Stimulated activated CD8-positive, alpha-beta memory T cell treated with anti-CD3 and anti-CD28 coated beads, Interleukin-4, amount 100 ng/mL, for 48 hours (primary cell): ENCODE results near the gene MUSK.
"Not testable (repeated sequence)": the region's sequence is repeated elsewhere in the genome, so short reads cannot be mapped to it uniquely, and the experiment has no call there.

Experiments
- DNase-seq: peaks from one replicate; pipeline ENCODE4 v3.0.0-alpha.2; 2020

The MUSK gene

DNA sequence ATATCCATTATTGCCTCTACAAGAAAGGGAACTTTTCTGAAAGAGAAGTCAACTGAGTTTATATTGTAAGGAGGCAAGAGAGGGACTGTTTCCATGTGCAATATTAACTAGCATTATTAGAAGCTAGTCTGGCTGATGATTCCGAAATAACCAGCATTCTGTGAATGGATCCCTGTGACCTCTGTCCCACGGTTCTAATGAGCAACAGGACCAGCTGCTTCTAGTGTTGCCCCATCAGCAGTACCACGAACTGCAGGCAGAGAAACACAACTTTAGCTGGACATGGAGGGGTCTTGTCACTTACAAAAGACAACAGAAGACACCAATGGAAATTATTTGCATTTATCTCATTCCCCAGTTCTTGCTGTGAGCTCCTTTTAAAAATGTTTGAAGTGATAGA is 95.4 kb downstream of the MUSK start:
- DNase-seq, result no peak

DNA sequence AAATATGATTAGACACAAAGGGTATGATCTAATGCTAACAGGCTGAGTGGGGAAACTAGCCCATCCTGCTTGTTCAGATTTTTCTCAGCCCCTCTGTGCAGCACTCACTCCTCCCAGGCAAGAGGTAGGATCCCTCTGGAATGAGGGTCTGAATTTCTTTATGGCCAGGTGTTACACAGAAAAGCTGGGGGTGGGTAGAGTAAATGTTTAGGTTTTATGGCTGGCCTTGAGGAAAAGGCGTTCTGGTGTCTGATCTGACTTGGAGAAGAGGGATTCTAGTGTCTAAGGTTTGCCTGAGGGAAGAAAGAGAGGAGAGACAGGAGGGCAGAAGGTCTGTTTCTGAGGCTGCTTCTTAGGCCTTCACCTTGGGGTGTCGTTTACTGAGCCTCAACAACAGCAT is 97.3 kb downstream of the MUSK start:
- no peak for DNase-seq

DNA sequence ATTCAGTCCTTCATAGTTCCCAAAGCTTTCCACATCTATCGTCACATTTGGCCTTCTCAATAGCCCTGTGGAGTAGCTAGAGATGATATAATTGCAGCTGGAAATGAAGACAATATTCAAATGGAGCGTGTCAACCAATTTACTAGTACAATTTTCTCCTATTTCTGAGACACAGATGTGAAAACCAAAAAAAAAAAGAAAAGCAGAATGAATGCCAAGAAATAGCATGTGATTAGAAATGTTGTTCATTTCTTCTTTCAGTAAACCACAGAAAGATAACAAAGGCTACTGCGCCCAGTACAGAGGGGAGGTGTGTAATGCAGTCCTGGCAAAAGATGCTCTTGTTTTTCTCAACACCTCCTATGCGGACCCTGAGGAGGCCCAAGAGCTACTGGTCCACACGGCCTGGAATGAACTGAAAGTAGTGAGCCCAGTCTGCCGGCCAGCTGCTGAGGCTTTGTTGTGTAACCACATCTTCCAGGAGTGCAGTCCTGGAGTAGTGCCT is 99.0 kb downstream of the MUSK start:
- no peak for DNase-seq

DNA sequence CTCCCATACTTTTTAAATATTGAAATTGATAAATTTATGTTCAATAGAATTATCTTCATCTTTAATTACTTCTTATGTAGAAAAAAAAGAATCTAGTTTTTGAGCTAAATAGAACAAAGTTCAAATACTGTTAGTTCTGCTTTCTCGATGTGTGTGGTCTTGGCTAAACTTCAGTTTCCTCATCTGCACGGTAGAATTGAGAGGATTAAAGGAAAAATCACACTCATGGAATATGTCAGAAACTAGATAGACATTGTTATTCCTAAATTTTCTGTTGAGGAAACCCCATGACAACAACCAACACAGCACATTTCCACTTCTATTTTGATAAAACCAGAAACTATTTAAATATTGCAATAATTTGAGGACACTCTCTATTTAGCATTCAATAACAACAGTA is 100.3 kb downstream of the MUSK start:
- DNase-seq, result no peak

DNA sequence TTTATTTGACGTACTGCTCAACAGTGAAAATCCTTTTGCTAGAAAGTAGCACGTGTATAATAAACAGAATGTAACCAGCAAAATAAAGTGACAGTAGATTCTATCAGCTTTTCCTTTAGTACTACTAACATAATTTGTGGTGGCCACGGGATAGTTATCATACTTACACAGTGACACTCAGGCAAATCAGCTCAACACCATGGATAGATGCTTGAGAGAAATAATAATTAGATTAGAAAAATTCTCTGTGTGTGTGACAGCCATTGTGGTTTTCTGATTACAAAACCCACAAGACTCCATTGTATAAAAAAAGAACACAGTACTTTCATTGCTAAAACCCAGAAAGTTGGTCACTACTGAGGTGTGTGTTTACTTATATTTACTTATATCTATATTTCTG is 101.1 kb downstream of the MUSK start:
- no peak for DNase-seq

DNA sequence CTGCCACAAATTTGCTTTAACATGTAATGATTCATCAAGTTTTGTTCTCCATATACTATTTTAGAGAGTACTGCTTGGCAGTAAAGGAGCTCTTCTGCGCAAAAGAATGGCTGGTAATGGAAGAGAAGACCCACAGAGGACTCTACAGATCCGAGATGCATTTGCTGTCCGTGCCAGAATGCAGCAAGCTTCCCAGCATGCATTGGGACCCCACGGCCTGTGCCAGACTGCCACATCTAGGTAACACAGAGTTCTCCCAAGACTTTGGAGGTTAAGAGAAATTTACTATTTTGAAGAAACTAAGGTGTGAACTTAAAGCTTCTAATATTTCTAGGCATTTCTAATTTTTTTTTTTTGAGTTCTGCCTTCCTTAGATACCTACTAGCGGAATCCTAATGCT is 107.1 kb downstream of the MUSK start:
- no peak for DNase-seq

DNA sequence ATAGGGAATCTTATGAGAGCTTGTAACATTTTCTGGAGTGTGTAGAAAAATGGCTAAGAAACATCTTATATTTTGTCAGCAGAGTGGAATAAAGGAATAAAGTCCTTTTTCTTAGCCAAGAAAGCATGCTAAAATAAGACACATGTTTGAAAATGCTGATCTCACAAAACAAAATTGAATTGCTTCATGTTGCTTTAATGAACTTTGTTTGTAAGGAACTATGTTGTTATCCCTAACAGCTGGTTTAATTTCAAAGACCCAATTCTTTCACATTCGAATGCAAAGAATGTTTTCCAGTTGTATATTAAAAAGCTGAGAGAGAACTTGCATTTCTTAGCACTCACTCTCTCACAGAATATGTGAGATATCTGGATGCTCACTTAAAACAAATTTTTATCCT is 107.6 kb downstream of the MUSK start:
- no peak for DNase-seq

DNA sequence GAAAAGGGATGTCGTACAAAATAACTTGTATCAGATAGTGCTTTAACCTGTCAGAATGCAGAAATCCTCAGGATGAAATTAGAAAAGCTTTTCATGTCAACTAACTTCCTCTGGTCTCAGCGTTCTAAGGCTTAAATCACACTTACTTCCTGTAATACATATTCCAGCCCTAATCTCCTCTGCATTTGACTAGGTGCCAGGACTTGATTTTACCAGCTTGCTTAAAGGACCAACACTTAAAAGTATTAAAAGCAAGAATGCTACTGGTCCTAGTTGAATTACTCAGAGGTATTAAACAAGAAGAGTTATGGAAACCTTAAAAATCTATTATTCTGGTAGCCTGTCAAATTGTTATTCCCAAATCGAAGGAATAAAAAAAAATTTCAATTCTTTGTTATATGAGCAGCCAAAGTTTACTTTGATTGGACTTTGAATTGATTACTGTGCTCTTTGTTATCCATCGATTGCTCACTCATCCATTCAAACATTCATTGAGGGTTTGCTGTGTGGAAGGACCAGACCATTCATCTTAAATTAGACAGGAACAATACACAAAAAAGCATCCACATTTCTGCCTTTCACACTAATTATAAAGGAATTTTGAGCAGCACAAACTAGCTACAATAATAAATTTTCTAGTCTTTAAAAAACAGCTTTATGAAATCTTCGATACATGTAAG is 108.7 kb downstream of the MUSK start:
- DNase-seq, result no peak

DNA sequence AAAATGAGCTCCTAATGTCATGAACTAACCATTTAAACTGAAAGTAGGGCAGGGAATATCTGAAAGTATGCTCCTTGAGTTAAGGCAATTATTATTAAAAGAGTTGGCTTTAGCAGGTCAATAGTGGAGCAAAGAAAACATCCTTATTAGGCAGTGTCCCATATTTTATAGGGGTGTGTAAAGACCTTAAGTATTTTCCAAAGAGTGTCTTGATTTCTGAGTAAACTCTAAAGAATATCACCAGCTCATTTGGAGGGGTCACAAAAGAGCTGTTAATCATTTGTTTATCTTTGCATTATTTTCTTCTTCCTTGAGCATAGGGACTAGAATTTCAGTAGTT is 109.3 kb downstream of the MUSK start:
- DNase-seq, result no peak

DNA sequence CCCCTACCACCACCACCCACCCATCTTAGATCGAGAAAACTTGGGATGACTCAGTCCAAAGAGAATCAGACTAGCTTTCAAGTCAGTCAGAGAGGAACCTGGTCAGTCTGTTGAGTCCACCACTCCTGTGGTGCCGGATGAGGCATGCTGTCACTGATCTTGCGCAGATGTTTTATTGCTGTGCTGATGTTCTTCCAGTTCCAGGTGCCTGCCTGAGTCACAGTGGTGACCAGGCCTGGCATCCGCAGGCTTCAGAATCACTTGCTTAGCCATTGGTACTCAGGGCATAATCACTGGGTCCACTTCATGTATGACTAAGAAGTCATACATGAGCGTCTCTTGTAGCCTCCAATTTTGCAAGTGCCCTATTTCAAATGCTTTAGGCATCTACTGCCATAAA is 114.1 kb downstream of the MUSK start:
- no peak for DNase-seq

DNA sequence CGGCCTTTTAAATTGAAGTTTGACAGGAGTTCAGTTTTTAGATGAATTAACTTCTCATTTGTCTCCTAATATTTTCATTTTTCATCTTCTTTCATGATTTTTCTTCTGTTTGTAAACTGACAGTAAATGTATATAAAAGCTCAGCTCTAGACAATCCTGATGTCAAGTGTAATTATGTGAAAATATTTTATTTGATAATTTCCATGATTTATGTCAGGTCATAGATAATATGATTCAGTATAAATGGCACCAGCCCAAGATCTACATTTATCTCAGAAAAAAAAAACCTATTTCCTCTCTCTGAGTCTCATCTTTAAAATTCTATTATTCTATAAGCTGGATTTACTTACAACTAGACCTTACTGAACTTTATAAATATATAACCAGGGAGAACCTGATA is 115.7 kb downstream of the MUSK start:
- DNase-seq, result no peak

DNA sequence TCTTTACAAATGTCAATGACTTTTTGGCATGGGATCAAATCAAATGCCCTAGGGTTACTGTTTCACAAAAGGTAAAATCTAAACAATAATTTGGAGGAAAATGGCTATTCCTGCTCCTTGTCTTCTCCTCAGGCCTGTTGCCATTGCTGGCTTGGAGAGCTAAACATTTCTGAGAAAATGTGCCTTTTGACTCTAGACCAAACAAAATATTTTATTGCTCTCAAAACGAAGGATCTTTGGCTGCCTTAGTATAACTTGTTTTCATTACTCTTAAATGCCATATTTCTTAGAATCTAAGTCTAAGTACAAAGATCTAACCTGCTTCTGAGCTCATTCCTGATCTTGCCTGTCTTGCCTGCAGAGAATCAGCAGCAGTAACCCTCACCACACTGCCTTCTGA is 116.6 kb downstream of the MUSK start:
- no peak for DNase-seq

DNA sequence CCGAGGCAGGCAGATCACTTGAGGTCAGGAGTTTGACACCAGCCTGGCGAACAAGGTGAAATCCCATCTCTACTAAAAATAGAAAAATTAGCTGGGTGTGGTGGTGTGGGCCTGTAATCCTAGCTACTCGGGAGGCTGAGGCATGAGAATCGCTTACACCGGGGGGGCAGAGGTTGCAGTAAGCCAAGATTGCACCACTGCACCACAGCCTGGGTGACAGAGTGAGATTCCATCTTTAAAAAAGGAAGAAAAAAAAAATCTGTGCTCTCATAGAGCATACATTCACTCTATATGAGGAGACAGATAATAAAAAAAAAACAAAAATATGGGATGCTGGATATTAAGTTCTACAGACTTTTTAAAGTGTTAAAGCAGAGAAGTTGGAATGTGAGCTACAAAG is 119.8 kb downstream of the MUSK start:
- DNase-seq, result not testable (repeated sequence)

DNA sequence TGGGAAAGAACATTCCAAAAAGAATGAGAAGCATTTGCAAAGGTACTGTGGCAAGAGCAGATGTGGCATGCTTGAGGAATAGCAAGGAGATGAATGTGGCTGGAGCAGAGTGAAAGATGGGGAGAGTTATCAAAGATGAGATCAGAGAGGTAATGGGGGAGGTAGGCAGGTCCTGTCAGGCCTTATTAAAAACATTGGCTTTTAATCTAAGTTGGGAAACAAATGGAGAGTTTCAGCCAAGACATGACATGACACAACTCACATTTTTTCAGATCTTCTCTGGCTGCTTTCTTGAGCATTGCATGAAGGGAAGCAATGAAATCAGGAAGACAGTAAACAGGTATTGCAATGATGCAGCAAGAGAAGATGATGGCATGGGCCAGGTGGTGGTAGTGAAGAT is 120.3 kb downstream of the MUSK start:
- DNase-seq, result no peak

DNA sequence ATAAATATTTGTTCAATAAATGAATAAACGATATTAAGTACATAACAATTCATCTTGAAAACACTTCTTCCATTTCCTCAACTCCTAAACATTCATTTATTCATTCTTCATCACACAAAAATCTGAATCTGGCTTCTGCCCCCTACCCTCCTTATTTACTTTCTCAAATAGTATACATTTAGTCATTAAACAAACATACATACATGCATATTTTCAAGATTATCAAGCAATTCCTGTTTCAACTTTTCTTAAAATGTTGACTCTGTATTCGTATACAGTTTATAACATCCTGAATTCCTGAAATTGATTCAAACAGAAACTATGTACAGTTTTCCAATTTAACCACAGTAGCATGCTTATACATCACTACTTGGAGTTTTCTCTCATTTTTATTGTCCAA is 129.0 kb downstream of the MUSK start:
- DNase-seq, result no peak

DNA sequence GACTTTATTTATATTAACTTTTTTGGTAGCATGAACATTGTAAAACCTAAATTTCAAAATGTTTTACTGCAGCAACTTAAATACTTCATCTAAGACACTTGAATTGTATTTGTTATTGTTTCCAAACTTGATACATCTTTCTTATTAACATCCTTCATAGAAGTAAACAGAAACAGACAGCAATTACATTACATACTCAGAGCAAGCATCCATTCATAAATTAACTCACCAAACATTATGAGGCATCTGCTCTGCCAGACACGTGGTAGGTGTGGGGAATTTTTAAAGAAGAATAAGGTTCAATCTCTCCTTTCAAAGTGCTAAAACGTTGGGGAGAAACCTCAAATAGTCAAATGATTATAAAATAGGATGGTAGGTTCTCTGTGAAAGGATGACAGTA is 130.8 kb downstream of the MUSK start:
- DNase-seq, result no peak

DNA sequence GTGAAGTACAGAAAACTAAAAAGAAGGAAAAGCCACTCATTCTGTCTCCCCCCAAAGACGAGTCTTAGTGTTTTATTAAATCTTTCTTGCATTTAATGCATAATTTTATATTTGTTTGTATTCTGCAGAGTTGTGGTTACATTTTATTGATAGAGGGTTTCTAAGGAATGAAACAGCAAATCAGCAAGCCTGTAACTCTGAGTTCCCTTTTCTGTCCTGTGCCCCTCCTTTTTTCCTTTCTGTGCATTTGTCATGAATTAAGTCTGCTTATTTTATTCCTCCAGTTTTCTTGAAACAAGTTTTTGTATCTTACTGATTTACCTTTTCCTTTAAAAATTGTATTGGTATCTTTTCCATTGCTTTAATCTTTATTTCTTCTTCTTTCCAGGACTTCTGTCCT is 132.8 kb downstream of the MUSK start:
- DNase-seq, result no peak

DNA sequence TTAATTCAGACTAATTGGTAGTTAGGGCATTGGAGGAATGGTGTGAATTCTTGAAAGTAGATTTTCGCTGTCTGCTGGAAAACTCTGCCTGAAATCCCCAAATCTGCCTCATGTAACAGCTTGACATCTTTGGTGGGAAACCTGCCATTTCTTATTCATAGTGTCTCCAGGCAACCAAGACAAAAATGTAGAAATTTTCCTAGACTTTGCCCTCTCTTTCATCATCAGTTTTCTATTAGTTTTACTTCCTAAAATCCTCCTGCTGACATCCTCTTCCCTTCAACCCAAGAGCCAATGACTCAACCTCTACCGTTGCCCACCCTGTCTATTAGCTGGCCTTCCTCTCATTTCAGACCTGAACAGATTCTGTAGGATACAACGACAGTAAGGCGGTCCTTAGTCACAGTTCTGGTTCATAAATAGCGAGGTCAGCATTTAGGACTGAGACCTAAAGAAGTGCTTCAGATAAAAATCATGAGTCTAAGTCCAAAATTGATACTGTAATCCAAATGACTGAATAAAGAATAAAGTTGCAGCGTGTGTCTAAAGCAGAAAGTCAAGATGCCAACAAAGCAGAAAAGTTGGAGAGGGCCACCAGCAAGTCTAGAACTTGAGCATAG is 133.9 kb downstream of the MUSK start:
- DNase-seq, result no peak

DNA sequence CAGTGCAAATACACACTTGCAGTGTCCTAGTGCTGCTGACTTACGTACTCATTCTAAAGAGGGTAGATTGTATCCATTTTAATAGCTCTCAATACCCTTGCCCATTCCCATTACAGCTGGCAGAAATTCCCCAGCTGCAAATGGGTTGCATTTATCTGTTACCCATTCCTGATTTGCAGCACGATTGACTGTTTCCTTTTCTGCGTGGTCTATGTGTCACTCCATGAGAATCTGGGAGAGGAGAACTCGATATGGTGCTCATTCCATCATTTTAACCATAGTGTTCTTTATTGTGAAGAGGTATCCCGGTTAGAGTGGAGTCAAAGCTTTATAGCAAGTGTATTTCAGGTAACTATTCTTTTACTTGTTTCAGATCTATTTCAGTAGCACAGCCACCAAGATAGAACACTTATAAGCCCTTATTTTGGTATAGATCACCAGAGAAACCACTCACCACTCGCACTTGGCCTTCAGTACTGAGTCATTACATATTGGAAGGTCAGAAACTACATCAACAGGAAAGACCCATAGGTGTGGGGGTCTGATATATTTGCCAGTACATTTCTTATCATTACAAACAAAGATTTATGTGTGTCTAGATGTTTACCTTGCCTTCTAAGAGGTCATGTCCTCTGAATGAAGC is 139.5 kb downstream of the MUSK start:
- DNase-seq, result no peak

DNA sequence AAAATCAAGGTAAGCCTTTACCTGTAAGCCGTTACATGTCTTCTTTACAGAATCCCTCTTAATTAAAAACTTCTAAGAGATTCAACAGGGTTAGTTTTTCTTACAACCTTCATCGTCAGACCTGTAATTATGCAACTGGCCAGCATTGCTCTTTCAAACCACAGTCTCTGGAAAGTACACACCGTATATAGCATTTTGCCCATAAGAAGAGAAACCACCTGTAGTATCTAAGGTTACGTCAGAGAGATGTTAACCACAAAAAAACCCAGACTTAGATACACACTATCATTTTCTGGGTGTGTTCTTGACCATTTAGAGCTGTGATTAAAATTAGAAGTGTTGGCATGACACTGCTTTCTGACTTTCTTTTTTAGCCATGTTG is 140.0 kb downstream of the MUSK start:
- DNase-seq, result no peak

DNA sequence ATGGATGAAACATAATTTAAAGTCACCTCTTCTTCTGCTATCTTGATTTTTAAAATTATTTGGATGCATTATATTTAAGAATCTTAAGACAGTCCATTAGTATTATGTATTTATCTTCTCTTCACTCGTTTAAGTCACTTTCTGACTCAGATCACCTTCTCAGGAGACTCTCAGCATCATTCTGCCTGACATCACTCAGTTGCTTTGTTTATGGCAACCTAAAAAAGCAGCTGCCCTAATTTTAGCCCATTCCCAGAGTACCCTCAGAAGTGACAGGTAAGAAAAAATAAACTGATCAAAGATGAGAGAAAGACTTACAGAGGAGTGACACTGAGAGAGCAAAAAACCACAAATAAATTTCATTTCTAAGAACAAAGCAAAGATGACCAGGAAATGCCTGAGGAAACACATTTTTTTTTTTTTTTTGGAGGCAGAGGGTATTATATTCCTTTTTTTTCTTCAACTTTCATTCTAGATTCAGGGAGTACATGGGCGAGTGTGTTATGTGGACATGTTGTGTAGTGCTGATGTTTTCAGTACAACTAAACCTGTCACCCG is 140.5 kb downstream of the MUSK start:
- no peak for DNase-seq

DNA sequence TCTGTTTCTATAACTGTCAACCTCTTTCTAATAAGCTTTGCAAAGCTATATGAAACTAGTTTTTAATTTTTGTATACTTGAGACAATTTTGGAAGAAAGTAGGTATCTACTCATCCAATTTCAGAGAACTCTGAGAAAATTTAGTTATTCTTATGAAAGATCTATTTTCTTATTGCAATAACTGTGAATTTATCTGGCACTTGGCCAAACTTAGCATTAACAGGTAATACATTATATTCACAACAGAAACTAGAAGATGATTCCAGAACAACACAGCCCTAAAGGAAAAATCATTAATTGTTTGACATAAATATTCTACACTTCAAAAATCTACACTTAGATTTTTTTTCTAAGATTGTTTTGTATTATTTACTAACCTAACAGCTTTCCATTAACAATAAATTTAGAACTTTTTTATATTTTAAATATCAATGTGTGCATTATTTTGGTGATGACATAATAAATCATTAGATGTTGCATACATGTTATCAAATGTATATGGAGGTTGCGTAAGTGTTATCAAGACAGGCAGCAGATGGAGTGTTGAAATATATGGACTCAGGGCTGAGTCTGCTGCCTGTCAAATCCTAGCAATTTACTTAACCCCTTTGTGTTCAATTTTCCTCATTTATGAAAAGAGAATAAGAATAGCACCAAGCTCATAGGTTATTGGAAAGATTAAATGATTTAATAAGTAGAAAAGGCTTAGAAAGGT is 141.8 kb downstream of the MUSK start:
- DNase-seq, result no peak

DNA sequence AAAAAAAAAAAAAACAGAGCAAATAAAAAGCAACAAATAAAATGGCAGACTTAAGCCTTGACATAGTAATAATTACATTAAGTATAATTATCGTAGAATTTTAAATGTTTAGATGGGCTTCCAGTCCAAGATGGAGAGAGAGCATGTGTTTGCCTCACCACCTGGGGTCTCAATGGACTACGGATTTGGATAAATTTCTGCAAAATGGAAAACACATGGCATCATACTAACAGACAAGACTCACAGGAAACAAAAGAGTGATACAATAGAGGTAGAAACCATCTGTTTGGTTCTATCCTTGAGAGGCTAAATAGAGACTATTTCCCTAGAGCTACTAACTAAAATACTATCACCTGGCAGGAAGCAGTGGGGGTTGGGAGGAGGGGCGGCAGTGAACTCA is 144.3 kb downstream of the MUSK start:
- DNase-seq, result no peak

DNA sequence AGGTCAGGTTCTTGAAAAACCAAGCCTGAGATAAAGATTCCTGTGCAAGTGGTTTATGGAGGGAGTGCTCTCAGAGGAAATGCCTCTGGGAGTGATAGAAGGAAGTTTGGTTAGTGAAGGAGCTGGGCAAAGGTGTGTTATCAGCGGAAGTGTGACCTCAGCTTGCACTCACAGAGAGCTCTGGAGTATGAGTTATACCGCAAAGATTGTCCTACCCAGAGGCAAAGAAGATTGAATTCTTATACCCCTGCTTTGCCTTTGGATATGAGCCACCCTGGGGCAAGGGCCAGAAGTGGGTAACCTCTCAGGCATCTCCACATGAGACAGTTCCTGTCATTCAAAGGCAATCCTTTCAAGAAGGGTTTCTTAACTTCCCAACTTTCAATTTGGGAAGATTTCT is 145.6 kb downstream of the MUSK start:
- DNase-seq, result no peak
